HepG2 (cell line): Measurements from ENCODE around the gene ZBTB44. TPM values are rescaled to one million over a fixed set of nuclear protein-coding genes. Genes with fewer than 3 reads are reported as not detected.

Experiments used
- CCDC6 ChIP-seq: sonication (generic); formaldehyde crosslinking; IDR thresholded peaks from 2 replicates; pipeline ENCODE4 v1.8.1; 2022; ENCODE audit warnings: mild to moderate bottlenecking, missing genetic modification reagents, moderate library complexity
- GABPB1 ChIP-seq: IDR thresholded peaks from 2 replicates; pipeline ENCODE4 v1.6.1; 2016; ENCODE audit warnings: mild to moderate bottlenecking, missing genetic modification reagents, moderate library complexity, missing compliant biosample characterization
- HDAC1 ChIP-seq: sonication (generic); formaldehyde crosslinking; IDR thresholded peaks from 2 replicates; pipeline ENCODE4 v1.5.1; 2020; ENCODE audit warnings: mild to moderate bottlenecking, missing genetic modification reagents
- HHEX ChIP-seq: IDR thresholded peaks from 2 replicates; pipeline ENCODE4 v1.6.1; 2016; ENCODE audit warnings: control low read depth
- HOXA3 ChIP-seq: sonication (generic); formaldehyde crosslinking; IDR thresholded peaks from 2 replicates; pipeline ENCODE4 v1.5.0; 2020; ENCODE audit warnings: missing genetic modification reagents
- PAWR ChIP-seq: sonication (generic); formaldehyde crosslinking; IDR thresholded peaks from 2 replicates; pipeline ENCODE4 v1.4.0; 2020; ENCODE audit warnings: missing genetic modification reagents, mild to moderate bottlenecking, borderline replicate concordance
- SPEN ChIP-seq: sonication (generic); formaldehyde crosslinking; IDR thresholded peaks from 2 replicates; pipeline ENCODE4 v1.5.1; 2020; ENCODE audit warnings: low read depth, mild to moderate bottlenecking, missing genetic modification reagents
- ZFP37 ChIP-seq: sonication (generic); formaldehyde crosslinking; IDR thresholded peaks from 2 replicates; pipeline ENCODE4 v1.4.0; 2020; ENCODE audit warnings: missing genetic modification reagents, borderline replicate concordance
- ZNF121 ChIP-seq: sonication (generic); formaldehyde crosslinking; IDR thresholded peaks from 2 replicates; pipeline ENCODE4 v1.5.0; 2020; ENCODE audit warnings: mild to moderate bottlenecking, missing genetic modification reagents
- ZNF124 ChIP-seq: sonication (generic); formaldehyde crosslinking; IDR thresholded peaks from 2 replicates; pipeline ENCODE4 v1.4.0; 2020; ENCODE audit warnings: missing genetic modification reagents
- ZNF180 ChIP-seq: sonication (generic); formaldehyde crosslinking; IDR thresholded peaks from 2 replicates; pipeline ENCODE4 v1.4.0; 2020; ENCODE audit warnings: low read depth, missing genetic modification reagents, borderline replicate concordance
- ZNF564 ChIP-seq: sonication (generic); formaldehyde crosslinking; IDR thresholded peaks from 2 replicates; pipeline ENCODE4 v1.8.1; 2023; ENCODE audit warnings: mild to moderate bottlenecking, missing genetic modification reagents
- ZNF746 ChIP-seq: sonication (generic); formaldehyde crosslinking; IDR thresholded peaks from 2 replicates; pipeline ENCODE4 v1.8.0; 2022; ENCODE audit warnings: mild to moderate bottlenecking, missing genetic modification reagents
- polyA plus RNA-seq, 8 experiments: library from polyadenylated mRNA; depleted of rRNA in 3 of 8; stranded (reverse) in 7 of 8; unstranded in 1 of 8; fragments of >200 nt; fragmentation: Illumina TruSeq in 4 of 8; extraction: Trizol in 4 of 8; gene quantifications; 2 replicates each; pipeline versions ENCODE4 v1.2.1 to v1.2.3, GENCODE V29; 2011 to 2016; ENCODE audit warnings: low read depth in 4 of 8, missing spikeins in 1 of 8, mixed read lengths in 1 of 8; ENCODE audit not compliant: insufficient read depth in 1 of 8
- total RNA-seq, 5 experiments: library from RNA; depleted of rRNA; stranded (reverse); fragments of >200 nt; fragmentation: Illumina TruSeq; extraction: Trizol; gene quantifications; 2 replicates each; pipeline ENCODE4 v1.2.3, GENCODE V29; 2016; ENCODE audit warnings: low read depth in 1 of 5
- TF ChIP-seq, protein P1 (sequence below): sonication (generic); formaldehyde crosslinking; IDR thresholded peaks from 2 replicates; pipeline ENCODE4 v1.4.0; 2020; ENCODE audit warnings: low read depth, mild to moderate bottlenecking, missing genetic modification reagents
- TF ChIP-seq, protein P2 (sequence below): IDR thresholded peaks from 2 replicates; pipeline ENCODE4 v1.6.1; 2016; ENCODE audit warnings: low read depth, borderline replicate concordance

The ZBTB44 gene
- total and polyA plus RNA-seq, 2 of the 13 experiments (the other 11 are each of a cell fraction or from before 2014, with no cell fraction given) = 22.8 to 23.6 TPM

DNA sequence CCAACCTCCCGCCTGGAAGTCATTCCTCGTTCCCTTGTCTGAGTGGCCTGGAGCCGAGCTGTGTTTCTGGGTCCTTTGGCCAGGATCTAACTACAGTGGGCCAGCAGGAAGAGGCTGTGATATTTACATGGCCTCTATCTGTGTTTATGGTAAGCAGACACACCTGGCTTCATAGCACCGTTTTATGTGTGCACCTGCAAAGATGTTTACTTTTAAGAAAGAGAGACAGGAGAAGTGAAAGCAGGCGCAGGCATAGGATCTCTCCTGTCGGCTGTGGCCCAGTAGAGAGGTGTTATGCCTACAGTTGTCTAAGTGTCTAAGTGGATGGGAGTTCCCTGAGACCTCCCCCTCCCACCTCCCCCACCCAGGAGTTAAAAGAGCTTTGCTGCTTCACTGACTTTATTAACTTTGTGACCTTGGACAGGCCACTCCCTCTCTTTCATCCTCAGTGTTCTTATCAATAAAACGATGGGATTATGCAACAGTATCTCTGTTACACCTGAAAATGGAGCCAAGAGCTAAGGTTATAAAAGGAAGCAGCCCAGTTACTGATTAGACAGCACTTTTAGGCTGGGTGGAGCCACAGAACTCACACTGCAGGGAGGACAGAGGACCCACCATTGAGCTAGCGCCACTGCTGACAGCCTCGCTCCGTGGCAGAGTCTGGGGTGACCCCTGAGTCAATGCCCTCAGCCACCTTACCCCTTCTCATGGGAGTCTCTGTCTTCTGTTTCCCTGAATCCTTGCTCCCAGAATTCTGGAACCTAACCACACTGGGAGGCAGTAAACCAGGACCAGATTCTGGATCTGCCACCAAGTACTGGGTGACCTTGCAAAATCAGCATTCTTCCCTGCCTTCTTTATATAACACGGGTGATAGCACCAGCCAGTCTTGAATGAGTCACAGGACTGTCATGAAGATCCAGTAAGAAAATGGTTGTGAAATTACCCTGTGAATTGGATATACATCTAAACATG is 133.1 kb downstream of the ZBTB44 start (continued):
- TF ChIP-seq, protein P1, sequence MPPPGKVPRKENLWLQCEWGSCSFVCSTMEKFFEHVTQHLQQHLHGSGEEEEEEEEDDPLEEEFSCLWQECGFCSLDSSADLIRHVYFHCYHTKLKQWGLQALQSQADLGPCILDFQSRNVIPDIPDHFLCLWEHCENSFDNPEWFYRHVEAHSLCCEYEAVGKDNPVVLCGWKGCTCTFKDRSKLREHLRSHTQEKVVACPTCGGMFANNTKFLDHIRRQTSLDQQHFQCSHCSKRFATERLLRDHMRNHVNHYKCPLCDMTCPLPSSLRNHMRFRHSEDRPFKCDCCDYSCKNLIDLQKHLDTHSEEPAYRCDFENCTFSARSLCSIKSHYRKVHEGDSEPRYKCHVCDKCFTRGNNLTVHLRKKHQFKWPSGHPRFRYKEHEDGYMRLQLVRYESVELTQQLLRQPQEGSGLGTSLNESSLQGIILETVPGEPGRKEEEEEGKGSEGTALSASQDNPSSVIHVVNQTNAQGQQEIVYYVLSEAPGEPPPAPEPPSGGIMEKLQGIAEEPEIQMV (CRISPR knock-in tag) = no peak; the same call in 1 of the 2 replicates
- TF ChIP-seq ZNF124 (CRISPR knock-in tag) (peak; percentile 83; the same call in 1 of the 2 replicates), HDAC1 (peak; percentile 42), HHEX (peak; percentile 59), GABPB1 (CRISPR knock-in tag) (peak; percentile 32), CCDC6 (CRISPR knock-in tag) (peak; percentile 67; the same call in 1 of the 2 replicates), ZNF180 (no peak), ZNF564 (peak; percentile 63; the same call in 1 of the 2 replicates), ZFP37 (CRISPR knock-in tag) (peak; percentile 33; the same call in 1 of the 2 replicates), ZNF121 (CRISPR knock-in tag) (peak; percentile 73; the same call in 1 of the 2 replicates), PAWR (no peak), ZNF746 (no peak), HOXA3 (peak; percentile 80), SPEN (CRISPR knock-in tag) (peak; percentile 43)
- TF ChIP-seq, protein P2, sequence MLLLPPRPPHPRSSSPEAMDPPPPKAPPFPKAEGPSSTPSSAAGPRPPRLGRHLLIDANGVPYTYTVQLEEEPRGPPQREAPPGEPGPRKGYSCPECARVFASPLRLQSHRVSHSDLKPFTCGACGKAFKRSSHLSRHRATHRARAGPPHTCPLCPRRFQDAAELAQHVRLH (CRISPR knock-in tag) = peak; percentile 58; the same call in 1 of the 2 replicates
